CD14-positive monocyte (primary cell): ENCODE results near the gene GON4L. TPM values are rescaled to one million over a fixed set of nuclear protein-coding genes. Genes with fewer than 3 reads are reported as not detected.

Experiments
- DNase-seq, 3 donors: peaks; one replicate each; pipeline ENCODE4 v3.0.0-alpha.2; 2011 to 2022
- H2AFZ ChIP-seq: 2 replicates; pipeline ENCODE4 v1.6.0; 2012; ENCODE audit warnings: mild to moderate bottlenecking, low read depth, low read length, inconsistent platforms; ENCODE audit not compliant: insufficient read depth, poor library complexity, severe bottlenecking
- H3K27ac ChIP-seq, 2 donors: 1 replicate in 1 of 2; 2 replicates in 1 of 2; pipeline ENCODE4 v1.5.1; 2012 to 2013; ENCODE audit warnings: low read length in 2 of 2, control low read depth in 1 of 2, inconsistent platforms in 1 of 2, low read depth in 1 of 2, mild to moderate bottlenecking in 1 of 2
- H3K27me3 ChIP-seq, 2 donors: one replicate each; pipeline versions ENCODE4 v1.6.0 to v1.6.1; 2011 to 2013; ENCODE audit warnings: low read length in 2 of 2; ENCODE audit not compliant: control insufficient read depth in 2 of 2, insufficient read depth in 2 of 2
- H3K36me3 ChIP-seq, 2 donors: replicated peaks in 1 of 2; 1 replicate in 1 of 2; 2 replicates in 1 of 2; pipeline versions ENCODE4 v1.5.1 to v1.6.1; 2012 to 2013; ENCODE audit warnings: low read length in 2 of 2, control low read depth in 1 of 2, inconsistent platforms in 1 of 2, mild to moderate bottlenecking in 1 of 2; ENCODE audit not compliant: insufficient read depth in 2 of 2, control insufficient read depth in 1 of 2
- H3K4me1 ChIP-seq, 2 donors: 1 replicate in 1 of 2; 2 replicates in 1 of 2; pipeline versions ENCODE4 v1.5.1 to v1.6.1; 2012 to 2013; ENCODE audit warnings: low read length in 2 of 2, control low read depth in 1 of 2, inconsistent platforms in 1 of 2, mild to moderate bottlenecking in 1 of 2, moderate library complexity in 1 of 2; ENCODE audit not compliant: insufficient read depth in 2 of 2, control insufficient read depth in 1 of 2
- H3K4me2 ChIP-seq: replicated peaks from 2 replicates; pipeline ENCODE3; 2012; ENCODE audit warnings: low read length, moderate library complexity, mild to moderate bottlenecking; ENCODE audit not compliant: poor library complexity, severe bottlenecking; ENCODE audit errors: extremely low read depth
- H3K4me3 ChIP-seq, 3 experiments: fragments of 200-600 bp in 1 of 3; sonication (generic) in 1 of 3; replicated peaks in 1 of 3; 1 replicate in 2 of 3; 2 replicates in 1 of 3; pipeline ENCODE4 v1.5.1; 2011 to 2013; ENCODE audit warnings: low read length in 3 of 3, mild to moderate bottlenecking in 3 of 3, control low read depth in 2 of 3, low read depth in 2 of 3, inconsistent platforms in 1 of 3, moderate library complexity in 1 of 3
- H3K79me2 ChIP-seq: 2 replicates; pipeline ENCODE4 v1.6.0; 2012; ENCODE audit warnings: mild to moderate bottlenecking, control low read depth, inconsistent platforms, low read length, moderate library complexity; ENCODE audit not compliant: insufficient read depth
- H3K9ac ChIP-seq: 2 replicates; pipeline ENCODE4 v1.6.0; 2017; ENCODE audit warnings: low read length, mild to moderate bottlenecking; ENCODE audit not compliant: insufficient read depth, poor library complexity, severe bottlenecking
- H3K9me3 ChIP-seq, 2 donors: replicated peaks in 1 of 2; 1 replicate in 1 of 2; 2 replicates in 1 of 2; pipeline versions ENCODE4 v1.5.1 to v1.6.1; 2012 to 2013; ENCODE audit warnings: low read length in 2 of 2, control low read depth in 1 of 2; ENCODE audit not compliant: control insufficient read depth in 1 of 2, insufficient read depth in 1 of 2
- H4K20me1 ChIP-seq: 2 replicates; pipeline ENCODE4 v1.6.0; 2012; ENCODE audit warnings: mild to moderate bottlenecking, low read length, control low read depth, moderate library complexity; ENCODE audit not compliant: insufficient read depth
- H3K27ac Mint-ChIP-seq, 7 donors: one replicate each; pipeline ENCODE4 v1.8.0; 2020; ENCODE audit warnings: mild to moderate bottlenecking in 7 of 7, mixed read lengths in 7 of 7, moderate library complexity in 6 of 7, inconsistent platforms in 2 of 7
- H3K27me3 Mint-ChIP-seq, 3 donors: one replicate each; pipeline ENCODE4 v1.8.0; 2021 to 2022; ENCODE audit warnings: low read depth in 3 of 3, mild to moderate bottlenecking in 3 of 3, mixed read lengths in 3 of 3, moderate library complexity in 3 of 3, inconsistent platforms in 1 of 3
- H3K36me3 Mint-ChIP-seq, 2 donors: one replicate each; pipeline ENCODE4 v1.8.0; 2020; ENCODE audit warnings: mixed read lengths in 2 of 2, inconsistent platforms in 1 of 2, mild to moderate bottlenecking in 1 of 2
- H3K4me1 Mint-ChIP-seq: one replicate; pipeline ENCODE4 v1.8.0; 2020; ENCODE audit warnings: mild to moderate bottlenecking, mixed read lengths
- H3K4me3 Mint-ChIP-seq, 2 donors: one replicate each; pipeline ENCODE4 v1.8.0; 2020; ENCODE audit warnings: mild to moderate bottlenecking in 2 of 2, mixed read lengths in 2 of 2, moderate library complexity in 1 of 2
- H3K9me3 Mint-ChIP-seq, 7 donors: one replicate each; pipeline ENCODE4 v1.8.0; 2020 to 2022; ENCODE audit warnings: mixed read lengths in 7 of 7, mild to moderate bottlenecking in 6 of 7, moderate library complexity in 6 of 7, inconsistent platforms in 2 of 7
- WGBS: methylation state at CpG from one replicate; pipeline ENCODE4 v1.1.5; 2013; ENCODE audit warnings: missing lambda C conversion rate; ENCODE audit not compliant: insufficient coverage; 5-methylcytosine and 5-hydroxymethylcytosine counted together
- intact Hi-C, 2 donors: fragments of 100-400 bp; cut with micrococcal nuclease; formaldehyde crosslinking; loops; one replicate each; pipeline versions ENCODE4 v1.15.0 to v1.15.1; 2023
- polyA plus RNA-seq, 3 donors: library from polyadenylated mRNA; depleted of rRNA in 1 of 3; unstranded in 2 of 3; stranded (reverse) in 1 of 3; fragments of 300-500 nt in 2 of 3; fragments of >200 nt in 1 of 3; fragmentation: Illumina TruSeq in 2 of 3; gene quantifications; 1 replicate in 2 of 3; 2 replicates in 1 of 3; pipeline ENCODE4 v1.2.3, GENCODE V29; 2012 to 2021
- TF ChIP-seq, protein P1 (sequence below): fragments of 200-600 bp; IDR thresholded peaks from one replicate; pipeline ENCODE4 v1.8.0; 2022; ENCODE audit warnings: antibody characterized with exemption, mild to moderate bottlenecking

The GON4L gene
- polyA plus RNA-seq, 3 donors = 8.5 to 39.5 (median 14.0) TPM

DNA sequence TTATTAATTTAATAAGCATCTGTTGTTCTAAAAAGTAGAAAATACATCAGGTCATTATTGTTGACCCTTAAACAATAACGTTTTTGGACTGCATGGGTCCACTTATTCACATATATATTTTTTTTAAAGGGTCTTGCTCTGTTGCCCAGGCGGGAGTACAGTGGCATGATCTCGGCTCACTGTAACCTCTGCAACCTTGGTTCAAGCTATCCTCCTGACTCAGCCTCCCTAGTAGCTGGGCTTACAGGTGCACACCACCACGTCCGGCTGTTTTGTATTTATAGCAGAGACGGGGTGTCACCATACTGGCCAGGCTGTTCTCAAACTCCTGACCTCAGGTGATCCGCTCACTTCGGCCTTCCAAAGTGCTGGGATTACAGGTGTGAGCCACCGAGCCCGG lies 115.1 kb downstream of the GON4L start:
- no peak overlapping the region for H2AFZ ChIP-seq
- 93% methylated on average over 7 of the region's 10 CpGs for WGBS
- intact Hi-C loops = no loop called here

DNA sequence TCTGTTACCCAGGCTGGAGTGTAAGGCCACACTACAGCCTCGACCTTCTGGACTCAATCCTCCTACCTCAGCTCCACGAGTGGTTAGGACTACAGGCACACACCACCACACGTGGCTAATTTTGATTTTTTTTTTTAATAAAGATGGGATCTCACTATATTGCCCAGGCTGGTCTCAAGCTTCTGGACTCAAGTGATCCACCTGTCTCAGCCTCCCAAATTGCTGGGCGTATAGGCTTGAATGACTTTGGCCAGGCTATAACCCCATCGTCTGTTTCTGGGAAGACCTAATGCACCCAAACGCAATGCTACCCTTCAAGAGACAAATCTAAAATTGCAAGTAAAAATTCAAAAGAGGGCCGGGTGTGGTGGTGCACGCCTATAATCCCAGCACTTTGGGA lies 116.0 kb downstream of the GON4L start:
- WGBS = 92% methylated on average over 5 of the region's 8 CpGs
- no peak for DNase-seq
- Histone ChIP-seq H3K79me2 (no peaks in the 10 kb centered on the region), H3K36me3 (peaks cover 31 to 32% of the 10 kb centered on the region in 2 donors), H3K27ac (no peak overlapping the region), H3K4me1 (peaks cover 5 to 7% of the 10 kb centered on the region in 2 donors), H4K20me1 (no peaks in the 10 kb centered on the region), H3K4me2 (no peak overlapping the region), H2AFZ (no peak overlapping the region), H3K27me3 (no peaks in the 10 kb centered on the region), H3K4me3 (no peak overlapping the region), H3K9ac (no peak overlapping the region), H3K9me3 (no peaks in the 10 kb centered on the region)
- peaks cover 28 to 29% of the 10 kb centered on the region in 2 donors for H3K36me3 Mint-ChIP-seq
- H3K4me3 Mint-ChIP-seq = no peak overlapping the region
- no peak overlapping the region for H3K27ac Mint-ChIP-seq
- intact Hi-C loops = no loop called here
- peaks cover 5% of the 10 kb centered on the region for H3K4me1 Mint-ChIP-seq
- TF ChIP-seq, protein P1, sequence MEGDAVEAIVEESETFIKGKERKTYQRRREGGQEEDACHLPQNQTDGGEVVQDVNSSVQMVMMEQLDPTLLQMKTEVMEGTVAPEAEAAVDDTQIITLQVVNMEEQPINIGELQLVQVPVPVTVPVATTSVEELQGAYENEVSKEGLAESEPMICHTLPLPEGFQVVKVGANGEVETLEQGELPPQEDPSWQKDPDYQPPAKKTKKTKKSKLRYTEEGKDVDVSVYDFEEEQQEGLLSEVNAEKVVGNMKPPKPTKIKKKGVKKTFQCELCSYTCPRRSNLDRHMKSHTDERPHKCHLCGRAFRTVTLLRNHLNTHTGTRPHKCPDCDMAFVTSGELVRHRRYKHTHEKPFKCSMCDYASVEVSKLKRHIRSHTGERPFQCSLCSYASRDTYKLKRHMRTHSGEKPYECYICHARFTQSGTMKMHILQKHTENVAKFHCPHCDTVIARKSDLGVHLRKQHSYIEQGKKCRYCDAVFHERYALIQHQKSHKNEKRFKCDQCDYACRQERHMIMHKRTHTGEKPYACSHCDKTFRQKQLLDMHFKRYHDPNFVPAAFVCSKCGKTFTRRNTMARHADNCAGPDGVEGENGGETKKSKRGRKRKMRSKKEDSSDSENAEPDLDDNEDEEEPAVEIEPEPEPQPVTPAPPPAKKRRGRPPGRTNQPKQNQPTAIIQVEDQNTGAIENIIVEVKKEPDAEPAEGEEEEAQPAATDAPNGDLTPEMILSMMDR = no peak
- H3K9me3 Mint-ChIP-seq = no peaks in the 10 kb centered on the region
- peaks cover 0 to 3% (median 0%) of the 10 kb centered on the region in 3 donors for H3K27me3 Mint-ChIP-seq

More for the DNA sequence above, 115.1 kb downstream of the GON4L start:
- H3K9ac ChIP-seq = no peak overlapping the region
- no peak overlapping the region for H3K4me2 ChIP-seq
- peaks cover 19 to 20% of the 10 kb centered on the region in 2 donors for H3K36me3 Mint-ChIP-seq
- peaks cover 23% of the 10 kb centered on the region in 2 donors for H3K36me3 ChIP-seq
- H3K4me1 ChIP-seq = peaks cover 5 to 7% of the 10 kb centered on the region in 2 donors
- no peak for DNase-seq
- no peak overlapping the region for H3K4me3 ChIP-seq
- no peak overlapping the region for H3K27ac ChIP-seq
- H3K27me3 Mint-ChIP-seq = peaks cover 0 to 3% (median 0%) of the 10 kb centered on the region in 3 donors
- TF ChIP-seq, protein P1 = no peak
- H4K20me1 ChIP-seq = no peaks in the 10 kb centered on the region
- no peak overlapping the region for H3K4me3 Mint-ChIP-seq
- no peaks in the 10 kb centered on the region for H3K9me3 Mint-ChIP-seq
- H3K27me3 ChIP-seq = no peaks in the 10 kb centered on the region
- H3K79me2 ChIP-seq = no peaks in the 10 kb centered on the region
- H3K4me1 Mint-ChIP-seq = peaks cover 5% of the 10 kb centered on the region
- no peak overlapping the region for H3K27ac Mint-ChIP-seq
- no peaks in the 10 kb centered on the region for H3K9me3 ChIP-seq
